Thyroid gland (tissue), 4 donors: ENCODE measurements around the gene NEK2.

Source experiments
- POLR2A ChIP-seq, 2 donors: fragments of 450-650 bp; IDR thresholded peaks; one replicate each; pipeline ENCODE4 v1.6.1; 2017; ENCODE audit warnings: antibody characterized with exemption in 2 of 2, mild to moderate bottlenecking in 2 of 2, moderate library complexity in 1 of 2
- TF ChIP-seq, protein P1 (sequence below), 6 experiments: fragments of 200-600 bp in 3 of 6; fragments of 450-650 bp in 3 of 6; sonication (generic) in 3 of 6; IDR thresholded peaks; one replicate each; pipeline ENCODE4 v1.5.1; 2016 to 2019; ENCODE audit warnings: antibody characterized with exemption in 6 of 6, mild to moderate bottlenecking in 2 of 6, inconsistent platforms in 1 of 6, moderate library complexity in 1 of 6

DNA sequence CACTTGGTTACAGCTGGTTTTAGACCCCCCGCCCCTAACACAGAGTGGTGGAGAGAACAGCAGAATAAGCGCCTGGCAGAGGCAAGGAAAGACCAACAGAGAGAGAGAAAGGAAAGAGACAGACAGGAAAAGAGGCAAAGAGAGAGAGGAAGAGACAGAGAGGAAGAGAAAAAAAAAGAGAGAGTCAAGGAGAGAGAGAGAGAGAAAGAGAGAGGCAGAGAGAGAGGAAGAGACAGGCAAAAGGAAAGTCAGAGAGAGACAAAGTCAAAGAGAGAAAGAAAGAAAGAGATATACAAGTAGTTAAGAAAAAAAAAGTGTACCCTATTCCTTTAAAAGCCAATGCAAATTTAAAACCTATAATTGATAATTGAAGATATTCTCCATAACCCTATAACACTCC lies 13.0 kb upstream of the NEK2 start:
- no peak for TF ChIP-seq POLR2A (IDR thresholded peaks at IDR 0.05)
- TF ChIP-seq, protein P1, sequence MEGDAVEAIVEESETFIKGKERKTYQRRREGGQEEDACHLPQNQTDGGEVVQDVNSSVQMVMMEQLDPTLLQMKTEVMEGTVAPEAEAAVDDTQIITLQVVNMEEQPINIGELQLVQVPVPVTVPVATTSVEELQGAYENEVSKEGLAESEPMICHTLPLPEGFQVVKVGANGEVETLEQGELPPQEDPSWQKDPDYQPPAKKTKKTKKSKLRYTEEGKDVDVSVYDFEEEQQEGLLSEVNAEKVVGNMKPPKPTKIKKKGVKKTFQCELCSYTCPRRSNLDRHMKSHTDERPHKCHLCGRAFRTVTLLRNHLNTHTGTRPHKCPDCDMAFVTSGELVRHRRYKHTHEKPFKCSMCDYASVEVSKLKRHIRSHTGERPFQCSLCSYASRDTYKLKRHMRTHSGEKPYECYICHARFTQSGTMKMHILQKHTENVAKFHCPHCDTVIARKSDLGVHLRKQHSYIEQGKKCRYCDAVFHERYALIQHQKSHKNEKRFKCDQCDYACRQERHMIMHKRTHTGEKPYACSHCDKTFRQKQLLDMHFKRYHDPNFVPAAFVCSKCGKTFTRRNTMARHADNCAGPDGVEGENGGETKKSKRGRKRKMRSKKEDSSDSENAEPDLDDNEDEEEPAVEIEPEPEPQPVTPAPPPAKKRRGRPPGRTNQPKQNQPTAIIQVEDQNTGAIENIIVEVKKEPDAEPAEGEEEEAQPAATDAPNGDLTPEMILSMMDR (IDR thresholded peaks at IDR 0.05) = no peak
